K562 (cell line): ENCODE results near the gene IKBKE. TPM values are rescaled to one million over a fixed set of nuclear protein-coding genes. Genes with fewer than 3 reads are reported as not detected.

ENCODE experiments used
- ARID2 ChIP-seq: fragments of 450-650 bp; IDR thresholded peaks from 2 replicates; pipeline ENCODE4 v1.6.1; 2017; ENCODE audit warnings: antibody characterized with exemption, mild to moderate bottlenecking
- MYNN ChIP-seq, 2 experiments: sonication (generic); formaldehyde crosslinking in 1 of 2; IDR thresholded peaks; 2 replicates each; pipeline versions ENCODE4 v1.5.0 to v1.6.1; 2016 to 2020; ENCODE audit warnings: antibody characterized with exemption in 1 of 2, missing genetic modification reagents in 1 of 2
- TCF7L2 ChIP-seq: fragments of 150-350 bp; IDR thresholded peaks from 2 replicates; pipeline ENCODE4 v1.6.1; 2016; ENCODE audit warnings: low read depth, mild to moderate bottlenecking, low read length, moderate library complexity
- ZBTB1 ChIP-seq: sonication (generic); formaldehyde crosslinking; IDR thresholded peaks from 2 replicates; pipeline ENCODE4 v1.8.1; 2023; ENCODE audit warnings: missing genetic modification reagents, low read depth, mild to moderate bottlenecking, borderline replicate concordance
- ZNF75A ChIP-seq: fragments of 450-650 bp; formaldehyde crosslinking; IDR thresholded peaks from 2 replicates; pipeline ENCODE4 v1.4.0; 2020; ENCODE audit warnings: mild to moderate bottlenecking
- polyA plus RNA-seq, 8 experiments: library from polyadenylated mRNA; depleted of rRNA in 4 of 8; stranded (reverse) in 5 of 8; unstranded in 3 of 8; fragments of >200 nt; fragmentation: Nextera tagmentation in 2 of 8; fragmentation: Illumina TruSeq in 1 of 8; extraction: Ambion mirVana in 2 of 8; extraction: Trizol in 1 of 8; gene quantifications; 2 replicates each; pipeline versions ENCODE4 v1.2.1 to v1.2.3, GENCODE V29; 2011 to 2014; ENCODE audit warnings: inconsistent platforms in 1 of 8, missing spikeins in 1 of 8
- total RNA-seq, 7 experiments: library from RNA; depleted of rRNA in 6 of 7; stranded (reverse); fragments of >200 nt in 6 of 7; fragmentation: Illumina TruSeq in 2 of 7; extraction: Trizol in 2 of 7; gene quantifications; 2 replicates each; pipeline versions ENCODE4 v1.2.1 to v1.2.3, GENCODE V29; 2011 to 2021; ENCODE audit warnings: low replicate concordance in 1 of 7
- TF ChIP-seq, protein P1 (sequence below), 2 experiments: fragments of 450-650 bp; conservative IDR thresholded peaks; 2 replicates each; pipeline ENCODE4 v1.6.1; 2017; ENCODE audit warnings: mild to moderate bottlenecking in 2 of 2, moderate library complexity in 2 of 2
- TF ChIP-seq, protein P2 (sequence below): sonication (generic); formaldehyde crosslinking; IDR thresholded peaks from 2 replicates; pipeline ENCODE4 v1.8.0; 2022; ENCODE audit warnings: missing genetic modification reagents, mild to moderate bottlenecking, moderate library complexity, borderline replicate concordance
- TF ChIP-seq, protein P3 (sequence below): fragments of 450-650 bp; IDR thresholded peaks from 2 replicates; pipeline ENCODE4 v1.6.1; 2016; ENCODE audit warnings: mild to moderate bottlenecking, moderate library complexity

Gene IKBKE
- total and polyA plus RNA-seq, 9 of the 15 experiments (the other 6 are each of a cell fraction or from before 2014, with no cell fraction given): 2.3 to 9.0 (median 4.8) TPM

DNA sequence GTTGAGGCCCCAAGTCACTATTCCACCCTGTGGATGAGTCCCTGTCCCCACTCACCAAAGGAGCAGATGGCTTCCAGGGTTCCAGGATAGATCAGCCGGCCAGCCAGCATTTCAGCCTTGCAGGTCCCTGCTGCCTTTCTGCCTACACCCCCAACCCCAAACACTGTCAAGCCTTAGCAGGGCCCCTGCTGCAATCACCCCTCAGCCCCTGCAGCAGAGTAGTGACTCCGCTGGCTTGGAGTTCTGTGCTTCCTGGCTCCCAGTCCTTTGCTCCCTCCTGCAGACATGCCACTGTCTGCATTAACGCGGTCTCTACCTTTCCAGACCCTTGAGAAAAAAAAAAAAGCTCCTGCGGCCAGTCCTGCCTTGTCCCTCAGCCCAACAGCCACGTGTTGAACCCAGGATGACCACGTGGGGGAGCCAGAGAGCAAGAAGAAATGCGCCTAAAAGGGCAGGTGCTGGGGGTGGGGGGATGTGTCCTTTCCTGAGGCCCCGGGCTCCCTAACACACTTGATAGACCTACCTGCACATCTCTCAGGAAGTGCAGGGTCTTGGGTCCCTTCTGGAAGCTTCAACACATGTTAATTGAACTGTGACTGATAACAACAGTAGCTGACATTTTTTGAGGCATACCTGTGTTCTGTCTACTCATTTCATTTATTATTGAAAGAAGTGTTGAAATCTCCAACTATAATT, 74.4 kb downstream of the IKBKE start (continued):
- TF ChIP-seq, protein P1, sequence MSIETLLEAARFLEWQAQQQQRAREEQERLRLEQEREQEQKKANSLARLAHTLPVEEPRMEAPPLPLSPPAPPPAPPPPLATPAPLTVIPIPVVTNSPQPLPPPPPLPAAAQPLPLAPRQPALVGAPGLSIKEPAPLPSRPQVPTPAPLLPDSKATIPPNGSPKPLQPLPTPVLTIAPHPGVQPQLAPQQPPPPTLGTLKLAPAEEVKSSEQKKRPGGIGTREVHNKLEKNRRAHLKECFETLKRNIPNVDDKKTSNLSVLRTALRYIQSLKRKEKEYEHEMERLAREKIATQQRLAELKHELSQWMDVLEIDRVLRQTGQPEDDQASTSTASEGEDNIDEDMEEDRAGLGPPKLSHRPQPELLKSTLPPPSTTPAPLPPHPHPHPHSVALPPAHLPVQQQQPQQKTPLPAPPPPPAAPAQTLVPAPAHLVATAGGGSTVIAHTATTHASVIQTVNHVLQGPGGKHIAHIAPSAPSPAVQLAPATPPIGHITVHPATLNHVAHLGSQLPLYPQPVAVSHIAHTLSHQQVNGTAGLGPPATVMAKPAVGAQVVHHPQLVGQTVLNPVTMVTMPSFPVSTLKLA (conservative IDR thresholded peaks at IDR 0.05): peak; percentile 85 to 91
- TF ChIP-seq, protein P2, sequence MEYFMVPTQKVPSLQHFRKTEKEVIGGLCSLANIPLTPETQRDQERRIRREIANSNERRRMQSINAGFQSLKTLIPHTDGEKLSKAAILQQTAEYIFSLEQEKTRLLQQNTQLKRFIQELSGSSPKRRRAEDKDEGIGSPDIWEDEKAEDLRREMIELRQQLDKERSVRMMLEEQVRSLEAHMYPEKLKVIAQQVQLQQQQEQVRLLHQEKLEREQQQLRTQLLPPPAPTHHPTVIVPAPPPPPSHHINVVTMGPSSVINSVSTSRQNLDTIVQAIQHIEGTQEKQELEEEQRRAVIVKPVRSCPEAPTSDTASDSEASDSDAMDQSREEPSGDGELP: peak; percentile 76
- TF ChIP-seq MYNN (IDR thresholded peaks at IDR 0.05) (no peak), MYNN (CRISPR knock-in tag; IDR thresholded peaks at IDR 0.05) (no peak), TCF7L2 (no peak), ARID2 (peak; percentile 90), ZBTB1 (peak; percentile 62; the same call in 1 of the 2 replicates), ZNF75A (CRISPR knock-in tag) (0 out of 2 replicates have a peak, but pooled peaks have one; percentile 41)
- TF ChIP-seq, protein P3, sequence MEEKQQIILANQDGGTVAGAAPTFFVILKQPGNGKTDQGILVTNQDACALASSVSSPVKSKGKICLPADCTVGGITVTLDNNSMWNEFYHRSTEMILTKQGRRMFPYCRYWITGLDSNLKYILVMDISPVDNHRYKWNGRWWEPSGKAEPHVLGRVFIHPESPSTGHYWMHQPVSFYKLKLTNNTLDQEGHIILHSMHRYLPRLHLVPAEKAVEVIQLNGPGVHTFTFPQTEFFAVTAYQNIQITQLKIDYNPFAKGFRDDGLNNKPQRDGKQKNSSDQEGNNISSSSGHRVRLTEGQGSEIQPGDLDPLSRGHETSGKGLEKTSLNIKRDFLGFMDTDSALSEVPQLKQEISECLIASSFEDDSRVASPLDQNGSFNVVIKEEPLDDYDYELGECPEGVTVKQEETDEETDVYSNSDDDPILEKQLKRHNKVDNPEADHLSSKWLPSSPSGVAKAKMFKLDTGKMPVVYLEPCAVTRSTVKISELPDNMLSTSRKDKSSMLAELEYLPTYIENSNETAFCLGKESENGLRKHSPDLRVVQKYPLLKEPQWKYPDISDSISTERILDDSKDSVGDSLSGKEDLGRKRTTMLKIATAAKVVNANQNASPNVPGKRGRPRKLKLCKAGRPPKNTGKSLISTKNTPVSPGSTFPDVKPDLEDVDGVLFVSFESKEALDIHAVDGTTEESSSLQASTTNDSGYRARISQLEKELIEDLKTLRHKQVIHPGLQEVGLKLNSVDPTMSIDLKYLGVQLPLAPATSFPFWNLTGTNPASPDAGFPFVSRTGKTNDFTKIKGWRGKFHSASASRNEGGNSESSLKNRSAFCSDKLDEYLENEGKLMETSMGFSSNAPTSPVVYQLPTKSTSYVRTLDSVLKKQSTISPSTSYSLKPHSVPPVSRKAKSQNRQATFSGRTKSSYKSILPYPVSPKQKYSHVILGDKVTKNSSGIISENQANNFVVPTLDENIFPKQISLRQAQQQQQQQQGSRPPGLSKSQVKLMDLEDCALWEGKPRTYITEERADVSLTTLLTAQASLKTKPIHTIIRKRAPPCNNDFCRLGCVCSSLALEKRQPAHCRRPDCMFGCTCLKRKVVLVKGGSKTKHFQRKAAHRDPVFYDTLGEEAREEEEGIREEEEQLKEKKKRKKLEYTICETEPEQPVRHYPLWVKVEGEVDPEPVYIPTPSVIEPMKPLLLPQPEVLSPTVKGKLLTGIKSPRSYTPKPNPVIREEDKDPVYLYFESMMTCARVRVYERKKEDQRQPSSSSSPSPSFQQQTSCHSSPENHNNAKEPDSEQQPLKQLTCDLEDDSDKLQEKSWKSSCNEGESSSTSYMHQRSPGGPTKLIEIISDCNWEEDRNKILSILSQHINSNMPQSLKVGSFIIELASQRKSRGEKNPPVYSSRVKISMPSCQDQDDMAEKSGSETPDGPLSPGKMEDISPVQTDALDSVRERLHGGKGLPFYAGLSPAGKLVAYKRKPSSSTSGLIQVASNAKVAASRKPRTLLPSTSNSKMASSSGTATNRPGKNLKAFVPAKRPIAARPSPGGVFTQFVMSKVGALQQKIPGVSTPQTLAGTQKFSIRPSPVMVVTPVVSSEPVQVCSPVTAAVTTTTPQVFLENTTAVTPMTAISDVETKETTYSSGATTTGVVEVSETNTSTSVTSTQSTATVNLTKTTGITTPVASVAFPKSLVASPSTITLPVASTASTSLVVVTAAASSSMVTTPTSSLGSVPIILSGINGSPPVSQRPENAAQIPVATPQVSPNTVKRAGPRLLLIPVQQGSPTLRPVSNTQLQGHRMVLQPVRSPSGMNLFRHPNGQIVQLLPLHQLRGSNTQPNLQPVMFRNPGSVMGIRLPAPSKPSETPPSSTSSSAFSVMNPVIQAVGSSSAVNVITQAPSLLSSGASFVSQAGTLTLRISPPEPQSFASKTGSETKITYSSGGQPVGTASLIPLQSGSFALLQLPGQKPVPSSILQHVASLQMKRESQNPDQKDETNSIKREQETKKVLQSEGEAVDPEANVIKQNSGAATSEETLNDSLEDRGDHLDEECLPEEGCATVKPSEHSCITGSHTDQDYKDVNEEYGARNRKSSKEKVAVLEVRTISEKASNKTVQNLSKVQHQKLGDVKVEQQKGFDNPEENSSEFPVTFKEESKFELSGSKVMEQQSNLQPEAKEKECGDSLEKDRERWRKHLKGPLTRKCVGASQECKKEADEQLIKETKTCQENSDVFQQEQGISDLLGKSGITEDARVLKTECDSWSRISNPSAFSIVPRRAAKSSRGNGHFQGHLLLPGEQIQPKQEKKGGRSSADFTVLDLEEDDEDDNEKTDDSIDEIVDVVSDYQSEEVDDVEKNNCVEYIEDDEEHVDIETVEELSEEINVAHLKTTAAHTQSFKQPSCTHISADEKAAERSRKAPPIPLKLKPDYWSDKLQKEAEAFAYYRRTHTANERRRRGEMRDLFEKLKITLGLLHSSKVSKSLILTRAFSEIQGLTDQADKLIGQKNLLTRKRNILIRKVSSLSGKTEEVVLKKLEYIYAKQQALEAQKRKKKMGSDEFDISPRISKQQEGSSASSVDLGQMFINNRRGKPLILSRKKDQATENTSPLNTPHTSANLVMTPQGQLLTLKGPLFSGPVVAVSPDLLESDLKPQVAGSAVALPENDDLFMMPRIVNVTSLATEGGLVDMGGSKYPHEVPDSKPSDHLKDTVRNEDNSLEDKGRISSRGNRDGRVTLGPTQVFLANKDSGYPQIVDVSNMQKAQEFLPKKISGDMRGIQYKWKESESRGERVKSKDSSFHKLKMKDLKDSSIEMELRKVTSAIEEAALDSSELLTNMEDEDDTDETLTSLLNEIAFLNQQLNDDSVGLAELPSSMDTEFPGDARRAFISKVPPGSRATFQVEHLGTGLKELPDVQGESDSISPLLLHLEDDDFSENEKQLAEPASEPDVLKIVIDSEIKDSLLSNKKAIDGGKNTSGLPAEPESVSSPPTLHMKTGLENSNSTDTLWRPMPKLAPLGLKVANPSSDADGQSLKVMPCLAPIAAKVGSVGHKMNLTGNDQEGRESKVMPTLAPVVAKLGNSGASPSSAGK: no peak
